ENCODE measurements around the gene TMTC1. TPM values are rescaled to one million over a fixed set of nuclear protein-coding genes. Genes with fewer than 3 reads are reported as not detected.

The TMTC1 gene
- total RNA-seq, 3 donors from 2014 or later (not counting 1 experiment from before 2014, with no cell fraction given), result 0.18 to 2.0 (median 0.50) TPM

GRCh38 chr12:29781188-29781587 is 2.6 kb downstream of the TMTC1 start:
- DNase-seq (no peak), ATAC-seq (no peak)
- Histone ChIP-seq H3K4me3 (ENCODE audit: low read length) (no peak overlapping the region), H3K9me3 (ENCODE audit: control insufficient read depth, insufficient read depth, low read length) (peaks cover 5% of the 10 kb centered on the region), H3K4me1 (ENCODE audit: control insufficient read depth, insufficient read depth, low read length) (peaks cover 4% of the 10 kb centered on the region), H3K27me3 (ENCODE audit: control insufficient read depth, insufficient read depth, low read length) (peaks cover 19% of the 10 kb centered on the region), H3K27ac (ENCODE audit: low read length) (no peak overlapping the region), H3K36me3 (ENCODE audit: control insufficient read depth, insufficient read depth, low read length) (no peaks in the 10 kb centered on the region)
- no peak for TF ChIP-seq CTCF (IDR thresholded peaks at IDR 0.05)
- H3K36me3 Mint-ChIP-seq, result no peaks in the 10 kb centered on the region
- H3K27ac Mint-ChIP-seq, result no peak overlapping the region
- H3K4me1 Mint-ChIP-seq, result no peaks in the 10 kb centered on the region
- intact Hi-C loops (cut with micrococcal nuclease), result no loop called here
- no peak overlapping the region for H3K4me3 Mint-ChIP-seq
- peaks cover 3 to 6% of the 10 kb centered on the region in 2 donors for H3K9me3 Mint-ChIP-seq
- H3K27me3 Mint-ChIP-seq (ENCODE audit: low read depth in 2 of 2), result peaks cover 14 to 28% of the 10 kb centered on the region in 2 donors

GRCh38 chr12:29780084-29780483 is 3.7 kb downstream of the TMTC1 start:
- Mint-ChIP-seq H3K36me3 (peaks cover 9% of the 10 kb centered on the region), H3K9me3 (peaks cover 3 to 6% of the 10 kb centered on the region in 2 donors), H3K27me3 (ENCODE audit: low read depth in 2 of 2) (peaks cover 14 to 20% of the 10 kb centered on the region in 2 donors), H3K4me1 (no peaks in the 10 kb centered on the region), H3K4me3 (no peak overlapping the region), H3K27ac (no peak overlapping the region)
- TF ChIP-seq CTCF (IDR thresholded peaks at IDR 0.05), result no peak
- DNase-seq (no peak), ATAC-seq (no peak)
- Histone ChIP-seq H3K27me3 (ENCODE audit: control insufficient read depth, insufficient read depth, low read length) (peaks cover 11% of the 10 kb centered on the region), H3K4me1 (ENCODE audit: control insufficient read depth, insufficient read depth, low read length) (peaks cover 4% of the 10 kb centered on the region), H3K27ac (ENCODE audit: low read length) (no peak overlapping the region), H3K36me3 (ENCODE audit: control insufficient read depth, insufficient read depth, low read length) (no peaks in the 10 kb centered on the region), H3K4me3 (ENCODE audit: low read length) (no peak overlapping the region), H3K9me3 (ENCODE audit: control insufficient read depth, insufficient read depth, low read length) (peaks cover 5% of the 10 kb centered on the region)
- intact Hi-C loops (cut with micrococcal nuclease), result no loop called here

- ATAC-seq (no peak), DNase-seq (no peak)
- Mint-ChIP-seq H3K36me3 (peaks cover 10% of the 10 kb centered on the region), H3K27ac (no peak overlapping the region), H3K4me3 (no peak overlapping the region), H3K4me1 (no peaks in the 10 kb centered on the region), H3K27me3 (ENCODE audit: low read depth in 2 of 2) (peaks cover 11 to 14% of the 10 kb centered on the region in 2 donors), H3K9me3 (peaks cover 6 to 7% of the 10 kb centered on the region in 2 donors)
- intact Hi-C loops (cut with micrococcal nuclease), result no loop called here
- no peak for TF ChIP-seq CTCF (IDR thresholded peaks at IDR 0.05)
- Histone ChIP-seq H3K36me3 (ENCODE audit: control insufficient read depth, insufficient read depth, low read length) (no peaks in the 10 kb centered on the region), H3K9me3 (ENCODE audit: control insufficient read depth, insufficient read depth, low read length) (peaks cover 5% of the 10 kb centered on the region), H3K4me3 (ENCODE audit: low read length) (no peak overlapping the region), H3K27me3 (ENCODE audit: control insufficient read depth, insufficient read depth, low read length) (peaks cover 11% of the 10 kb centered on the region), H3K4me1 (ENCODE audit: control insufficient read depth, insufficient read depth, low read length) (peaks cover 4% of the 10 kb centered on the region), H3K27ac (ENCODE audit: low read length) (no peak overlapping the region)
Observed at GRCh38 chr12:29778531-29778930, 5.2 kb downstream of the TMTC1 start.

GRCh38 chr12:29773076-29773475 is 10.7 kb downstream of the TMTC1 start:
- no peaks in the 10 kb centered on the region for H3K27me3 Mint-ChIP-seq (ENCODE audit: low read depth in 2 of 2)
- H3K36me3 Mint-ChIP-seq, result peaks cover 10% of the 10 kb centered on the region
- Histone ChIP-seq H3K9me3 (ENCODE audit: control insufficient read depth, insufficient read depth, low read length) (no peaks in the 10 kb centered on the region), H3K36me3 (ENCODE audit: control insufficient read depth, insufficient read depth, low read length) (no peaks in the 10 kb centered on the region), H3K27ac (ENCODE audit: low read length) (no peak overlapping the region), H3K27me3 (ENCODE audit: control insufficient read depth, insufficient read depth, low read length) (no peaks in the 10 kb centered on the region), H3K4me3 (ENCODE audit: low read length) (no peak overlapping the region), H3K4me1 (ENCODE audit: control insufficient read depth, insufficient read depth, low read length) (no peaks in the 10 kb centered on the region)
- peaks cover 3 to 7% of the 10 kb centered on the region in 2 donors for H3K9me3 Mint-ChIP-seq
- TF ChIP-seq CTCF (IDR thresholded peaks at IDR 0.05), result no peak
- H3K27ac Mint-ChIP-seq, result no peak overlapping the region
- 40% methylated on average over 2 of the region's 2 CpGs for WGBS (ENCODE audit: insufficient coverage)
- H3K4me3 Mint-ChIP-seq, result no peak overlapping the region
- intact Hi-C loops (cut with micrococcal nuclease), result no loop called here
- ATAC-seq, result no peak
- no peak for DNase-seq
- H3K4me1 Mint-ChIP-seq, result no peaks in the 10 kb centered on the region
